Sigmoid colon (tissue), 7 donors: ENCODE measurements around the gene CABLES2. TPM values are rescaled to one million over a fixed set of nuclear protein-coding genes. Genes with fewer than 3 reads are reported as not detected.

Experiments
- DNase-seq: peaks from one replicate; pipeline ENCODE4 v3.0.0-alpha.2; 2019
- H3K27ac ChIP-seq, 4 donors: fragments of 200-600 bp; sonication (generic); one replicate each; pipeline ENCODE4 v1.5.1; 2016 to 2019; ENCODE audit warnings: mild to moderate bottlenecking in 1 of 4
- H3K27me3 ChIP-seq, 3 donors: fragments of 200-600 bp; sonication (generic); one replicate each; pipeline ENCODE4 v1.5.1; 2019; ENCODE audit warnings: mild to moderate bottlenecking in 1 of 3
- H3K36me3 ChIP-seq, 4 donors: fragments of 200-600 bp; sonication (generic); one replicate each; pipeline ENCODE4 v1.5.1; 2016 to 2019
- H3K4me1 ChIP-seq, 4 donors: fragments of 200-600 bp; sonication (generic); one replicate each; pipeline ENCODE4 v1.5.1; 2017 to 2019
- H3K4me3 ChIP-seq, 4 donors: fragments of 200-600 bp; sonication (generic); one replicate each; pipeline ENCODE4 v1.5.1; 2017 to 2019; ENCODE audit warnings: mild to moderate bottlenecking in 2 of 4, moderate library complexity in 1 of 4
- H3K9me3 ChIP-seq, 4 donors: fragments of 200-600 bp in 3 of 4; sonication (generic) in 3 of 4; one replicate each; pipeline versions ENCODE4 v1.5.1 to v1.6.1; 2013 to 2019
- EP300 ChIP-seq, 4 donors: sonication (generic); formaldehyde crosslinking; IDR thresholded peaks; one replicate each; pipeline ENCODE4 v1.6.1; 2017; ENCODE audit warnings: antibody characterized with exemption in 4 of 4
- POLR2A ChIP-seq, 2 donors: fragments of 450-650 bp; IDR thresholded peaks; one replicate each; pipeline ENCODE4 v1.6.1; 2016; ENCODE audit warnings: antibody characterized with exemption in 2 of 2, mild to moderate bottlenecking in 2 of 2, moderate library complexity in 2 of 2
- POLR2AphosphoS5 ChIP-seq, 4 donors: sonication (generic); formaldehyde crosslinking; IDR thresholded peaks; one replicate each; pipeline ENCODE4 v1.6.1; 2017; ENCODE audit warnings: antibody characterized with exemption in 4 of 4
- WGBS, 2 donors: extraction: QIAGEN DNeasy Blood & Tissue Kit; methylation state at CpG; one replicate each; pipeline ENCODE4 v1.1.7; 2013; 5-methylcytosine and 5-hydroxymethylcytosine counted together
- intact Hi-C: fragments of 100-400 bp; cut with DNase I; formaldehyde crosslinking; loops from one replicate; pipeline ENCODE4 v1.15.1; 2023
- polyA plus RNA-seq, 3 donors: library from polyadenylated mRNA; stranded (reverse); fragments of 200-250 nt; gene quantifications; one replicate each; pipeline ENCODE4 v1.2.3, GENCODE V29; 2013
- total RNA-seq, 4 donors: library from RNA; depleted of rRNA; stranded (reverse); fragments of >200 nt; gene quantifications; one replicate each; pipeline ENCODE4 v1.1.0, GENCODE V29; 2016
- TF ChIP-seq, protein P1 (sequence below), 4 experiments: fragments of 450-650 bp in 3 of 4; fragments of 200-600 bp in 1 of 4; IDR thresholded peaks; one replicate each; pipeline ENCODE4 v1.5.1; 2016 to 2019; ENCODE audit warnings: antibody characterized with exemption in 4 of 4, mild to moderate bottlenecking in 3 of 4, moderate library complexity in 2 of 4
- donor health status: healthy with polysubstance abuse.
- donor health status: Bipolar disorder and iron deficiency.
- donor health status: healthy.

Gene CABLES2
- total and polyA plus RNA-seq, 7 donors: 1.8 to 6.9 (median 3.6) TPM

DNA sequence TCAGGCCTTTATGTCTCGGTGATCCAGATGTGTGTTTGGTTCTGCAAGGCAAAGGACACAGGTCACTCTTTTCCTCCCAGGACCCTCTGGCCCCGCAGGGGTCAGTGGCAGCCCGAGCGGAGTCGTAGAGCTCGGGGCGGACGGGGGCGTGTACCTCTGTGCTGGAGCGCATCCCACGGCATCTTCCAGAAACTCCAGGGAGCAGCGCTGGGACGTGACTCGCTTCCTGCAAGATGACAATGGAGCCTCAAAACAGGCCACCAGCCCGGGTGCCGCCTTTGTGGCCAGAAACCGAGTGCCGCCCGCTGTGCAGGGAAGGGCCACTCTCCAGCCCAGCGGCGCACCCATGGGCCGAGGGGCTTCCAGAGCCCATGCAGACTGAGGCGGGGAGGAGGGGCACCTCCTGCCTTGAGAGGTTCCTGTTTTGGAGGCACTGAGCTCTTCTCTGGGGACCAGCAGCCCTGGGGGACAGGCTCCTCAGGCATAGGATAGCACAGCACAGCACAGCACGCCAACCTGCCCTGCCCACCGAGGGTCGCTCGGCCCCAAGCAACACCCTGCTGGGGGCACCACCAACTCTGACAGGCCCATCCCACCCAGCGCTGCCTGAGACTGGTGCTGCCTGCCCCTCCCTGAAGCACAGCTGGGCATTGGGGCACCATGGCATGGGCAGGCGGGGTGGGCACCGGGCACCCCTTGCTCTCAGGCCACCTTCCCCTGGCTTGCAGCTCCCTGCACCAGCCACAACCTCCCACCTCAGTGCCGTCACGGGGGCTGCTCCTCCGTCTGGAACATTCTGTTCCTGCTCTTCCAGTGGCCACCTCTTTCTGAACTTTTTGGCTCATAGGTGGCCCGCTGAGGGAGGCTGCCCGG is 10.5 kb downstream of the CABLES2 start:
- Histone ChIP-seq H3K36me3 (peaks cover 0 to 45% (median 3%) of the 10 kb centered on the region in 4 donors), H3K9me3 (no peaks in the 10 kb centered on the region), H3K4me3 (no peak overlapping the region), H3K27me3 (no peaks in the 10 kb centered on the region), H3K4me1 (no peaks in the 10 kb centered on the region), H3K27ac (no peak overlapping the region)
- DNase-seq: no peak
- intact Hi-C loops: no loop called here
- 92 to 93% methylated on average over 35 of the region's 35 CpGs for WGBS, 2 donors
- TF ChIP-seq POLR2AphosphoS5 (IDR thresholded peaks at IDR 0.05): no peak
- TF ChIP-seq POLR2A (IDR thresholded peaks at IDR 0.05): no peak
- TF ChIP-seq EP300 (IDR thresholded peaks at IDR 0.05): no peak
- TF ChIP-seq, protein P1, sequence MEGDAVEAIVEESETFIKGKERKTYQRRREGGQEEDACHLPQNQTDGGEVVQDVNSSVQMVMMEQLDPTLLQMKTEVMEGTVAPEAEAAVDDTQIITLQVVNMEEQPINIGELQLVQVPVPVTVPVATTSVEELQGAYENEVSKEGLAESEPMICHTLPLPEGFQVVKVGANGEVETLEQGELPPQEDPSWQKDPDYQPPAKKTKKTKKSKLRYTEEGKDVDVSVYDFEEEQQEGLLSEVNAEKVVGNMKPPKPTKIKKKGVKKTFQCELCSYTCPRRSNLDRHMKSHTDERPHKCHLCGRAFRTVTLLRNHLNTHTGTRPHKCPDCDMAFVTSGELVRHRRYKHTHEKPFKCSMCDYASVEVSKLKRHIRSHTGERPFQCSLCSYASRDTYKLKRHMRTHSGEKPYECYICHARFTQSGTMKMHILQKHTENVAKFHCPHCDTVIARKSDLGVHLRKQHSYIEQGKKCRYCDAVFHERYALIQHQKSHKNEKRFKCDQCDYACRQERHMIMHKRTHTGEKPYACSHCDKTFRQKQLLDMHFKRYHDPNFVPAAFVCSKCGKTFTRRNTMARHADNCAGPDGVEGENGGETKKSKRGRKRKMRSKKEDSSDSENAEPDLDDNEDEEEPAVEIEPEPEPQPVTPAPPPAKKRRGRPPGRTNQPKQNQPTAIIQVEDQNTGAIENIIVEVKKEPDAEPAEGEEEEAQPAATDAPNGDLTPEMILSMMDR (IDR thresholded peaks at IDR 0.05): no peak

DNA sequence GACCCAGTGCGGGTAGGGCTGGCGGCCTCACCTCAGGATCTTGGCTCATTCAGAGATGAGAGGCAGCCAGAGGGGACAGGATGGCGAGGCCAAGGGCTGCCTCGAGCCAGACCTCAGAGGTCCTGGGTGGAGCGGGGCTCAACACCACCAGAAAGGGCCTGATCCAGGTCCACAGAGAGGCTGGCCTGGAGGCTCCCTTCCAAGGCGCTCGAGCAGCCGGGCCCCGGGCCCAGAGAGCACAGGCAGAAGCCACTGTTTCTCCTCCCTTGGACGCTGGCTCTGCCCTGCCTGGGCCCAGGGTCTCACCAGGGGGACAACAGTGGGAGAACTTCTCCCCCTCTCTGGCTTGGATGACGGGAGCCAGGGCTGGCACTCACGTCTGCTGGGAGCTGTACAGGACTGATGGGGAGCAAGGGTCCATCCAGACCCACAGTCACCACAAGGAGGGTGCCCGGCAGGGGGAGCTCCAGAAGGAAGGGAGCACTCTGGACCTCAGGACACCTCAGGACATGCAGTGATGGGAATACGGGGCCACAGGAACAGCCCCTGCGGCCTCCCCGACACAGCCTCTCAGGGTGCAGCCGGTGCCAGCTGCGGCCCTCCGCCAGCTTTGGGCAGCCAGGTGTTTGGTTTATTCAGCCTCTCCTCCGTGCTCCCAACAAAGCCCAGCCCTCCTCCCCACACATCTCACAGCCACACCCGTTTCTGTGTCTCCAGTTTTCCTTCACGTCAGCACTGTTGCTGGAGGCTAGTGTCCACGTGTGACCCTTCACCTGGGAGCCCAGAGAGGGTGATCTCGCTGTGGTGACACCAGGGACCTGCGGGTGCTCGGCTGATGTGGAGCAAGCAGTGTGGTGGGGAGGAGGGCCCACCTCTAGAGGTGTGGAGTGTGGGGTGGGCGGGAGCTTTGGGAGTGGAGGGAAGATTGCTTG is 11.5 kb downstream of the CABLES2 start:
- H3K4me3 ChIP-seq: no peak overlapping the region
- WGBS, 2 donors: 87 to 92% methylated on average over 27 of the region's 27 CpGs

DNA sequence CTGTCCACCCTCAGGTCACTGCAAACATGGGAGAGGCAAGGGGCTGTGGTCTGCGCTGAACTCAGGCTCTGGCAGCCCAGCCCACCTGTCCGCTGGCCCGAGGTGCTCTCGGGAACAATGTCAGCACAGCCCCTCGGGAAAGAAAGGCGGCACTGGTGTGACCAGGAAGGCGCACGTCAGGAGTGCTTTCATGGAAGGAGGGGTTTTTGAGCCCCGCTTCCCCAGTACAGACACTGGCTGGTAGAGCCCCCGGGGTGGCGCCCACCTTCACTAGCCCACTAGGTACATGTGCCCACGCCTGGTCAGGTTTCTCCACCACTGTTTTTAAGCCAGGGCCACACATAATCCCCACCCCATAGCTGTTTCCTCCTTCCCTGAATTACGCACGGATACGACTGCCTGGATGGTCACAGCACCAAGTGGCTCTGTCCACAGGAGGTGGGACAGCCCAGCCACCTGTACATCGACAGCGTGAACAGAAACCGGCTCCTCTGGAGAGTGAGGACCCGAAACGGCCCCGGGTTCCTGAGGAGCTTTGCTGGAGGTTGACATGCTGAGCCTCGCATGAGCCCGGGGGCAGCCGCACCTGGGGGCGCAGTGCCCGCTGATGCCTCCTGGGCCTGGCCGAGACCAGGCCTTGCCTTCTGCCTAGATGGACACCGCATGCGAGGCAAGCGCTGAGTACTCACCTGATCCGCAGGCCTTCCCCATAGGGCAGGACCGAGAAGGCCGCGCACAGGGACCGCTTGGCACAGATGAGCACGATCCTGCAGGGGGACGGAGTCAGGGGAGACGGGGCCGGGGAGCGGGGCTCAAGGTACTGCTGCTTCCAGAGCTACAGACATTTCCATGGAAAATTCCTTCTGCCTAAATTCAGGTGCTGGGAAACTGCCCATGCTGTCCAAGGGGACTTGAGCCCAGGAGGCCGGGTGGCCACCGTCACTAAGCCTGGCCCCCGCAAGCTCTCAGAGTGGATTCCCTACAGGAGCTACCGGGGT is 12.5 kb downstream of the CABLES2 start:
- DNase-seq: no peak
- Histone ChIP-seq H3K9me3 (no peaks in the 10 kb centered on the region), H3K4me1 (no peaks in the 10 kb centered on the region), H3K4me3 (no peak overlapping the region), H3K36me3 (peaks cover 0 to 57% (median 5%) of the 10 kb centered on the region in 4 donors), H3K27ac (no peak overlapping the region), H3K27me3 (no peaks in the 10 kb centered on the region)
- 94 to 96% methylated on average over 44 of the region's 44 CpGs for WGBS, 2 donors
- intact Hi-C loops: no loop called here
- no peak for TF ChIP-seq POLR2A (IDR thresholded peaks at IDR 0.05)
- TF ChIP-seq, protein P1 (IDR thresholded peaks at IDR 0.05): no peak
- TF ChIP-seq EP300 (IDR thresholded peaks at IDR 0.05): no peak
- TF ChIP-seq POLR2AphosphoS5 (IDR thresholded peaks at IDR 0.05): no peak

More for the DNA sequence above, 11.5 kb downstream of the CABLES2 start:
- no peaks in the 10 kb centered on the region for H3K9me3 ChIP-seq
- H3K27ac ChIP-seq: no peak overlapping the region
- intact Hi-C loops: no loop called here
- TF ChIP-seq POLR2AphosphoS5 (IDR thresholded peaks at IDR 0.05): no peak
- TF ChIP-seq EP300 (IDR thresholded peaks at IDR 0.05): no peak
- H3K4me1 ChIP-seq: no peaks in the 10 kb centered on the region
- H3K36me3 ChIP-seq: peaks cover 0 to 52% (median 5%) of the 10 kb centered on the region in 4 donors
- no peak for DNase-seq
- H3K27me3 ChIP-seq: no peaks in the 10 kb centered on the region

DNA sequence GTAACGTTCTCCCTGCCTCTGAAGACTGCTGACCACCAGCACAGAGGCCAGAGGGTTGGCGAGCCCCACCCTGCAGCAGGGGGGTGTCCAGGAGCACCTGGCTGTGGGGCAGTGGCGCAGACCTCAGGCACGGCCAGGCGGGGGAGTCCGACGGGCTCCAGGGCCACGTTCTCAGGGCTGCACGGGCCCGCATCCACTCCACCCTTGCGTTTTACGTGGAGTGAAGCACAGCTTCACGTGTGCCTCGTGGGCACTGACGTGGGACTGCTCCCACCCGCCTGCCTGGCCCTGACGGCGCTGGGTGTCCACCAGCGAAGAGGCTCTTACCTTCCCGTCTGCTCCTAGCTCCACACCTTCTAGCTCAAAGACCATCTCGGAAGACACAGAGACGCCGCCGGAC is 13.3 kb downstream of the CABLES2 start:
- Histone ChIP-seq H3K27me3 (no peaks in the 10 kb centered on the region), H3K4me1 (no peaks in the 10 kb centered on the region), H3K27ac (no peak overlapping the region), H3K9me3 (no peaks in the 10 kb centered on the region), H3K4me3 (no peak overlapping the region), H3K36me3 (peaks cover 0 to 64% (median 8%) of the 10 kb centered on the region in 4 donors)
- TF ChIP-seq EP300 (IDR thresholded peaks at IDR 0.05) (no peak), POLR2AphosphoS5 (IDR thresholded peaks at IDR 0.05) (no peak), POLR2A (IDR thresholded peaks at IDR 0.05) (no peak)
- TF ChIP-seq, protein P1 (IDR thresholded peaks at IDR 0.05): no peak
- no peak for DNase-seq
- intact Hi-C loops: no loop called here
- 92 to 93% methylated on average over 24 of the region's 24 CpGs for WGBS, 2 donors
